OCI-LY1 (cell line): Measurements from ENCODE around the gene ARHGAP18.

ENCODE experiments used
- H2AFZ ChIP-seq: fragments of 200-600 bp; sonication (generic), shearing (Covaris generic); 2 replicates; pipeline ENCODE4 v1.6.0; 2014; ENCODE audit warnings: antibody characterized with exemption, mild to moderate bottlenecking, low read length
- H3F3A ChIP-seq: fragments of 200-600 bp; sonication (generic), shearing (Covaris generic); 2 replicates; pipeline ENCODE4 v1.6.0; 2014; ENCODE audit warnings: mild to moderate bottlenecking, antibody characterized with exemption, low read length, moderate library complexity; ENCODE audit not compliant: insufficient read depth
- H3K27ac ChIP-seq: fragments of 200-600 bp; sonication (generic); 2 replicates; pipeline ENCODE4 v1.5.1; 2014; ENCODE audit warnings: low read length, mixed run types, mild to moderate bottlenecking, low read depth; ENCODE audit not compliant: poor library complexity, severe bottlenecking
- H3K27me3 ChIP-seq: fragments of 200-600 bp; sonication (generic); 2 replicates; pipeline ENCODE4 v1.6.0; 2014; ENCODE audit warnings: antibody characterized with exemption, mild to moderate bottlenecking, low read length, moderate library complexity; ENCODE audit not compliant: insufficient read depth
- H3K36me3 ChIP-seq: fragments of 200-600 bp; sonication (generic); 2 replicates; pipeline ENCODE4 v1.6.1; 2014; ENCODE audit warnings: mild to moderate bottlenecking, antibody characterized with exemption, low read length, moderate library complexity, mixed read lengths; ENCODE audit not compliant: insufficient read depth
- H3K4me1 ChIP-seq: fragments of 200-600 bp; sonication (generic); 2 replicates; pipeline ENCODE4 v1.5.1; 2014; ENCODE audit warnings: mild to moderate bottlenecking, low read length, moderate library complexity; ENCODE audit not compliant: insufficient read depth, severe bottlenecking
- H3K4me2 ChIP-seq: fragments of 200-600 bp; sonication (generic), shearing (Covaris generic); 2 replicates; pipeline ENCODE4 v1.6.1; 2014; ENCODE audit warnings: low read length
- H3K4me3 ChIP-seq: fragments of 200-600 bp; sonication (generic); 2 replicates; pipeline ENCODE4 v1.5.1; 2014; ENCODE audit warnings: low read length, low read depth, mild to moderate bottlenecking, mixed read lengths; ENCODE audit not compliant: poor library complexity, severe bottlenecking
- H3K79me2 ChIP-seq: fragments of 200-600 bp; shearing (Covaris generic); 2 replicates; pipeline ENCODE4 v1.6.1; 2016; ENCODE audit warnings: mixed run types, low read length, mixed read lengths; ENCODE audit not compliant: insufficient read depth
- H3K9ac ChIP-seq: fragments of 200-600 bp; sonication (generic), shearing (Covaris generic); 2 replicates; pipeline ENCODE4 v1.6.1; 2014; ENCODE audit warnings: mild to moderate bottlenecking, low read length, mixed read lengths
- H3K9me2 ChIP-seq: fragments of 200-600 bp; sonication (generic), shearing (Covaris generic); 2 replicates; pipeline ENCODE4 v1.6.1; 2014; ENCODE audit warnings: low read depth, mild to moderate bottlenecking, low read length, mixed read lengths
- H3K9me3 ChIP-seq: fragments of 200-600 bp; shearing (Covaris generic); 2 replicates; pipeline ENCODE4 v1.6.1; 2014; ENCODE audit warnings: low read length, mixed read lengths
- H4K20me1 ChIP-seq: fragments of 200-600 bp; sonication (generic), shearing (Covaris generic); 2 replicates; pipeline ENCODE4 v1.6.0; 2016; ENCODE audit warnings: mild to moderate bottlenecking, low read length; ENCODE audit not compliant: insufficient read depth
- CTCF ChIP-seq: fragments of 200-600 bp; sonication (generic), shearing (Covaris generic); IDR thresholded peaks from 2 replicates; pipeline ENCODE4 v1.5.1; 2017; ENCODE audit warnings: mild to moderate bottlenecking, antibody characterized with exemption, low read length, moderate library complexity, mixed read lengths
- EZH2 ChIP-seq: fragments of 200-600 bp; sonication (generic), shearing (Covaris generic); IDR thresholded peaks from 2 replicates; pipeline ENCODE4 v1.8.0; 2017; ENCODE audit warnings: borderline replicate concordance, mixed run types, mild to moderate bottlenecking, antibody characterized with exemption, low read length, moderate library complexity, mixed read lengths

The ARHGAP18 gene

GRCh38 chr6:129704708-129705107 lies 5.3 kb downstream of the ARHGAP18 start:
- no peaks in the 10 kb centered on the region for H3K79me2 ChIP-seq
- no peak overlapping the region for H3K4me3 ChIP-seq

GRCh38 chr6:129701721-129702455 lies 8.1 kb downstream of the ARHGAP18 start:
- Histone ChIP-seq H3K9ac (no peak overlapping the region), H3K79me2 (no peaks in the 10 kb centered on the region), H3K27ac (no peak overlapping the region)

More at GRCh38 chr6:129704708-129705107, 5.3 kb downstream of the ARHGAP18 start:
- Histone ChIP-seq H3K4me1 (peaks cover 9% of the 10 kb centered on the region), H3K27ac (no peak overlapping the region), H3K4me2 (no peak overlapping the region), H2AFZ (no peak overlapping the region), H3K9ac (no peak overlapping the region), H3F3A (no peaks in the 10 kb centered on the region), H3K9me2 (no peaks in the 10 kb centered on the region), H3K36me3 (no peaks in the 10 kb centered on the region), H4K20me1 (no peaks in the 10 kb centered on the region), H3K27me3 (no peaks in the 10 kb centered on the region), H3K9me3 (no peaks in the 10 kb centered on the region)
- TF ChIP-seq EZH2 (no peak), CTCF (no peak)

DNA sequence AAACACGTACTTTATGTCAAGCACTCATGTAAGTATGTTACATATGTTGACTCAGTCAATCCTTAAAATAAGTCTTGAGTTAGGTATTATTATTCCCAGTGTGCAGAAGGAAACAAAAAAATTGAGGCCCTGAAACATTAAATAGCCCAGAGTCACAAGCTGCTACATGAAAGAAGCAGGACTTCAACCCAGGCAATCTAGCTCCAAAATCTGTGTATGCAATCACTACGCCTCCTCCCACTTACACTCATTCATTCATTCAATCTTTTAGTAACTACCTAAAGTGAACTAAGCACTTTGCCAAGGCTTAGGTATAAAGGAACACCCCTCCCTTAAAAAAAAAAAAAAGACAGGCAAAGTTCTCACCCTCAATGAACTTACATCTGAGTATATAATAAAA lies 9.3 kb downstream of the ARHGAP18 start:
- Histone ChIP-seq H4K20me1 (no peaks in the 10 kb centered on the region), H3K36me3 (no peaks in the 10 kb centered on the region), H3K27ac (no peak overlapping the region), H3K79me2 (no peaks in the 10 kb centered on the region), H3F3A (no peaks in the 10 kb centered on the region), H3K27me3 (no peaks in the 10 kb centered on the region), H3K4me2 (no peak overlapping the region), H3K9ac (no peak overlapping the region), H3K9me2 (no peaks in the 10 kb centered on the region), H3K4me3 (no peak overlapping the region), H3K9me3 (no peaks in the 10 kb centered on the region), H2AFZ (no peak overlapping the region), H3K4me1 (no peaks in the 10 kb centered on the region)
- TF ChIP-seq CTCF (no peak), EZH2 (no peak)

More at GRCh38 chr6:129701721-129702455, 8.1 kb downstream of the ARHGAP18 start:
- H3K4me2 ChIP-seq: no peak overlapping the region
- H3K36me3 ChIP-seq: no peaks in the 10 kb centered on the region
- no peaks in the 10 kb centered on the region for H3K4me1 ChIP-seq
- H3K9me3 ChIP-seq: no peaks in the 10 kb centered on the region
- no peak overlapping the region for H2AFZ ChIP-seq
- TF ChIP-seq EZH2 (no peak), CTCF (no peak)
- H3K27me3 ChIP-seq: no peaks in the 10 kb centered on the region
- H4K20me1 ChIP-seq: no peaks in the 10 kb centered on the region
- no peak overlapping the region for H3K4me3 ChIP-seq
- H3K9me2 ChIP-seq: no peaks in the 10 kb centered on the region
- H3F3A ChIP-seq: no peaks in the 10 kb centered on the region
